Measurements from ENCODE around the gene CYTL1.

The CYTL1 gene

GRCh38 chr4:4985844-4986243 lies 33.4 kb downstream of the CYTL1 start:
- peak; percentile 33 for TF ChIP-seq CTCF (IDR thresholded peaks at IDR 0.05; ENCODE audit: insufficient read depth, low read length, missing control alignments)
- CTCF ChIA-PET = interaction anchor here (0.6 to 2.5 kb wide), 3 partner anchors 8 to 11 kb away, joined by 3 to 6 read pairs (median 5); no protein-coding TSS in a partner anchor

GRCh38 chr4:4985036-4985435 lies 34.2 kb downstream of the CYTL1 start:
- H3K4me3 ChIP-seq (ENCODE audit: low read depth, low read length) = no peak overlapping the region
- TF ChIP-seq CTCF (IDR thresholded peaks at IDR 0.05; ENCODE audit: insufficient read depth, low read length, missing control alignments) = no peak
- ChIA-PET CTCF (interaction anchor here (0.6 to 2.5 kb wide), 3 partner anchors 8 to 12 kb away, joined by 3 to 6 read pairs (median 5); no protein-coding TSS in a partner anchor), POLR2A (no interaction called here)
- DNase-seq (ENCODE audit: low read depth, low spot score) = no peak

More at GRCh38 chr4:4985844-4986243, 33.4 kb downstream of the CYTL1 start:
- no peak overlapping the region for H3K4me3 ChIP-seq (ENCODE audit: low read depth, low read length)
- DNase-seq (ENCODE audit: low read depth, low spot score) = no peak
- POLR2A ChIA-PET = no interaction called here

- no peak overlapping the region for H3K4me3 ChIP-seq (ENCODE audit: low read depth, low read length)
- TF ChIP-seq CTCF (IDR thresholded peaks at IDR 0.05; ENCODE audit: insufficient read depth, low read length, missing control alignments) = no peak
- no peak for DNase-seq (ENCODE audit: low read depth, low spot score)
- POLR2A ChIA-PET = no interaction called here
- CTCF ChIA-PET = interaction anchor here (2.5 kb wide), 1 partner anchor 10 kb away, joined by 6 read pairs; no protein-coding TSS in a partner anchor
These were observed 35.1 kb downstream of the CYTL1 start for GRCh38 chr4:4984186-4984585.

DNA sequence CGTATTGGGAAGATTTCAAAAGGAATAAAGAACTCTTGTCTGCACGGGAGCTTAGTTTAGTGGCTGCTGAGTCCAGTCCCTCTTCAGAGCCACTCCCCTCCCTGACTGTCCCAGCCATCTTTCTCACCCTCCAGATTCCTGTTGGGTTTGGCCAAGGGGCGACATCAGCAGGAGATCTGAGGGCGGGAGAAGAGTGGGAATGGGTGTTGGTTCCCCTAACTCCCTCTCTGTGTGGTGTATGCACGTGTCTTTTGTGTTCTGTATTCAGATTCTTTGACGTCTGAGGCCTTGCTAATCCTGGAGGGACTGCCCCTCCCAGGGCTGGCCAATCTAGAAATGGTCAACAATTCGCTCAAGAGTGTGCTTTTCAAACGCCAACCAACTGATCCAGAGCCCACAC lies 37.4 kb downstream of the CYTL1 start:
- no peak overlapping the region for H3K4me3 ChIP-seq (ENCODE audit: low read depth, low read length)
- DNase-seq (ENCODE audit: low read depth, low spot score) = no peak
- no peak for TF ChIP-seq CTCF (IDR thresholded peaks at IDR 0.05; ENCODE audit: insufficient read depth, low read length, missing control alignments)
- ChIA-PET CTCF (no interaction called here), POLR2A (no interaction called here)

GRCh38 chr4:4981427-4981826 lies 37.8 kb downstream of the CYTL1 start:
- CTCF ChIA-PET = no interaction called here
- DNase-seq (ENCODE audit: low read depth, low spot score) = no peak
- POLR2A ChIA-PET = no interaction called here

DNA sequence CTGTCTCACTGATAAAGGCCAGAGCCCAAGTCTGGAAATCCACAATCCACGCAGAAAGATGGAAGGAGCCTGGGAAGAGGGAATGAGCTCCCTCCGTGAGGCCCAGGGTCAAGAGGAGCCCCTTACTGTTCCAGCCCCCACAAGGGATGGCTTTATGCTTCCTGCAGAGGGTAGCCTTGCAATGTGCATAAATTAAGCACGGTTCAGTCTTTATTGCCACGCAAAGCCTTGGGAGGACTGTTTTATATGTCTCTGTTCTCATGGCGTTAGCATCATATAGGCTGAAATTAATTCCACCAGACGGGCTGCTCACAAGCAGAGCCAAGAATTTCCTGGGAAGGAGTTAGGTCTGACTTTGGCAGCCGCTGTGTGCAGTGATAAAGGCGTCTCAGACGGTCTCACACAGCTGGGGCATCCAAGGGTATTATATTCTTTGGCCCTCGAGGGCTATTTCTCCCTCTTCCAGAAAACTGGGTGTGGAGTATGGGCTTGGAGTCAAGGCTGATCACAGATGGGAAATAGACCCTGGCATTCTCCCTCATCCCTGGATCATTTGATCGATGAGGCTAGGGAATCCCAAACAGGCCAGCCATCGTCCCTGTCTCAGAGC lies 38.5 kb downstream of the CYTL1 start:
- H3K4me3 ChIP-seq (ENCODE audit: low read depth, low read length) = no peak overlapping the region
- no peak for DNase-seq (ENCODE audit: low read depth, low spot score)
- no peak for TF ChIP-seq CTCF (IDR thresholded peaks at IDR 0.05; ENCODE audit: insufficient read depth, low read length, missing control alignments)
- ChIA-PET CTCF (no interaction called here), POLR2A (no interaction called here)

More at GRCh38 chr4:4981427-4981826, 37.8 kb downstream of the CYTL1 start:
- no peak overlapping the region for H3K4me3 ChIP-seq (ENCODE audit: low read depth, low read length)
- no peak for TF ChIP-seq CTCF (IDR thresholded peaks at IDR 0.05; ENCODE audit: insufficient read depth, low read length, missing control alignments)
